Left kidney (tissue), 8 donors: Measurements from ENCODE around the gene EYS. TPM values are rescaled to one million over a fixed set of nuclear protein-coding genes. Genes with fewer than 3 reads are reported as not detected.

Source experiments
- DNase-seq: peaks from one replicate; pipeline ENCODE4 v3.0.0-alpha.2; 2013
- long read RNA-seq, 8 donors: transcript quantifications; one replicate each; lab custom pipeline, GENCODE V29; 2026
- polyA plus RNA-seq: library from polyadenylated mRNA; unstranded; fragments of 120-200 nt; gene quantifications from one replicate; pipeline ENCODE4 v1.2.1, GENCODE V29; 2013; ENCODE audit not compliant: insufficient read length

The EYS gene
- polyA plus RNA-seq = 0.96 TPM
- long read RNA-seq, donor 1 = 0 reads
- long read RNA-seq, donor 2, partial matches to known transcripts = 9 of 9 reads
- long read RNA-seq, donor 2, other reads (novel, unspliced or antisense) = 0 of 9 reads
- long read RNA-seq, donor 3 = 0 reads
- long read RNA-seq, donor 4 = 0 reads
- long read RNA-seq, donor 5 = 0 reads
- long read RNA-seq, donor 6 = 0 reads
- long read RNA-seq, donor 7 = 0 reads
- long read RNA-seq, donor 8 = 0 reads

- no peak for DNase-seq
These were observed at the start of gene EYS for GRCh38 chr6:65707126-65707826. TSS of gene EYS (minus strand) at chr6:65707226. CDS start at chr6:65495410, 211,816 bp downstream.

GRCh38 chr6:65746302-65746701 is 39.3 kb upstream of the EYS start:
- DNase-seq = no peak

DNA sequence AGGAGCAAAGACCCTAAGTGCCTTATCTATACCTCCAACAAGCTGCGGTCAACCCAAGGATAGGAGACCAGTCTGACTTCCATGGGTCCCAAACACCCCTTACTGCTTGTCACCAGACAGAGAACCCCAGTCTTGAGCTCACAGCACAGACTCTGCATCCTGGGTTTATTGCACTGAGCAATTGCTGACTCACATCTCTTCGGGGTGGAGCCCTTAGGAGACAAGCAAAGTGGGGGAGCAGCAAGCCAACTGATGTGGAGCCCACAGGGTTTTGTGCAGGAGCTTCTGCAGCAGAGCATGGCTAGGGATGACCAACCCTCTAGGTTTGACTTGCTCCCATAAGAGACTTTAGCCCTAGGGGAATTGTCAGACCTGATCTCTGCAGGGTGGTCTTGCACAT is 38.6 kb upstream of the EYS start:
- no peak for DNase-seq

GRCh38 chr6:65728879-65729479 is 22.0 kb upstream of the EYS start:
- no peak for DNase-seq

- no peak for DNase-seq
These were observed 12.1 kb upstream of the EYS start for GRCh38 chr6:65719101-65719500.

DNA sequence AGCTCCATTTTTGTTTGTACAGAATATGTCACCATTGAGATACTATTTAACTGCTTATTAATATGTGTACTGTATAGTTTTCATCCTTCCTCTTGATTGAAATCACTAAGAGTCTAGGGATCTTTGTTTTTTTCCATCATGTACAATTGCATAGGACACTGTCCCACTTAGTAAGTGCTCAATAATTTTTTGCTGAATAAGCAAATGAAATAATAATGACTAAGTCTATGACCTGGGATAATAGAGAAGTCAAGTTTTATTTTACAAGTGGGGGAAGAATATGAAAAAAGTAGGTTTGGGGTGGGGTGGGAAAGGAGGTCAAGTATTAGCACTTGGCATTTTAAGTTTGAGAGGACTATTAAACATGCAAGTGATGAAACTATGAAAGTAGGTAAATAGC is 4.5 kb upstream of the EYS start:
- no peak for DNase-seq

DNA sequence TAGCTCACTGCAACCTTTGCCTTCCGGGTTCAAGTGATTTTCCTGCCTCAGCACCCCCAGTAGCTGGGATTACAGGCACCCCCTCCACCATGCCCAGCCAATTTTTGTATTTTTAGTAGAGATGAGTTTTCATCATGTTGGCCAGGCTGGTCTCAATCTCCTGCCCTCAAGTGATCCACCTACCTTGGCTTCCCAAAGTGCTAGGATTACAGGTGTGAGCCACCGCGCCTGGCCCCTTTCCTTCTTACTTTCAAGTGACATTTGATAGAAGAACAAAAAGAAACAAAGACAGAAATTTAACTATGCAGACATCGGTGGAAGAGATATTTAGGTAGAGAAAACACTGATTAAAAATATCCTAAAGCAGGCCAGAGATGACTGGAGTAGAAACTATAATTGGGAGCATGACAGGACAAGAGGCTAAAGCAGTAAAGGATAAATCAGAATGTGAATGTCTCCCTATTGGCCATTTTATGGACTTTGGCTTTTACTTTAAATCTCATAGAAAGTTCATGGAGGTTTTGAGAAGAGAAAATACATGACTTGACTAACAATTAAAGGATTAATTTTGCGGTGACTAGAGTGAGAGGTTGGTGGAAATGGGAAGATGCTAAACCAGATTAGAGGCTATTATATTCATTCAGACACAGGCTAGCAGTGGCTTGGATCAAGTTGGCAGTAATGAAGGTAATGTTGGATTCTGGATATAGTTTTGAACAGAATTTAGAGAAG is 2.2 kb upstream of the EYS start:
- no peak for DNase-seq

- no peak for DNase-seq
These were observed 1.1 kb upstream of the EYS start for GRCh38 chr6:65708162-65708561.

GRCh38 chr6:65706436-65706835 is 590 bp downstream of the EYS start:
- no peak for DNase-seq

DNA sequence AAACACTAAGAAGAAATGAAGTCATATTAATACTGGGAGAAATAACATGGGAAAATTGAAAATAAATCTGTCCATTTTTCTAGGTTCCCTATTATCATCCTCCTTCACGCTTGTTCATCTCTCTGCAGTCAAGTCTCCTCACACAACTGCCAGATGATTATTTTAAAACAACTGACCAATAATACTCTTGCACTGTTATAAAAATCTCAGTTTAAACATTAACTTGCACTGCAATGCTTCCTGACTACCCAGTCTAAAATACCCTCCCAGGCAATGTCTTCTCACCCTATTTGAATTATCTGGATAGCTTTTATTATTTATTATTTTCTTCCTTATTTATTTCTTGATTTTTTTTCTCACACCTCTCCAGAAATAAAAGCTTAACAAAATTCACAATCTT is 5.7 kb downstream of the EYS start:
- DNase-seq = no peak

DNA sequence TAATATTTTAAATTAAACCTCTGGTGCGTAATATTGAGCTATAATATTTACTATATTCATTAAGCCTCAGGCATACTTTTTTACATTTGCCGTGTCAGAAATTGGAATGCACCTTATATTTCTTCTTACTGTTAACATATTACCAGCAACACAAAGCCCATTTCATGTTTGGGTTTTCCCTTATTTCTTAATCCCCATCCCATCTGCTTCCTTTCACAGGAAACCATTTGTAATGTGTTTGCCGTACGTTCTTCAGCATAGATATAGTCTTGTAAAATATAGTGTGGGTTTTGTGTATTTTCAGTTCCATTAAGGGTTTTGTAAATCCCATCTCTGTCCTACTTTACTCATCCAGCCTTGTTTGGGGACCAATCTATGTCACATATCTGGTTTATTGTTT is 6.5 kb downstream of the EYS start:
- no peak for DNase-seq

DNA sequence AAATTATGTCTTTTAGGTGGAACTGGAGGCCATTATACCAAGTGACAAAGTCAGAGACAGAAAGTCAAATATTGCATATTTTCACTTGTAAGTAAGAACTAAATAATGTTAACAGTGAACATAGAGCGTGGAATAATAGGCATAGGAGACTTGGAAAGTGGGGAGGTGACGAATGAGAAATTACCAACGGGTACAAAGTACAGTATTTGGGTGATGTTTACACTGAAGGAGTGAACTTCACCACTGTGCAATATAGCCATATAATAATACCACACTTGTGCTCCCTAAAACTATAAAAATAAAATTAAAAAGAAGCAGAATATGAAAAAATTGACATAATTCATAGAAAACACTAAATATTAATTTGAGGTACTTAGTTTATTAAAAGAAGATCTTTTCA is 14.9 kb downstream of the EYS start:
- no peak for DNase-seq

DNA sequence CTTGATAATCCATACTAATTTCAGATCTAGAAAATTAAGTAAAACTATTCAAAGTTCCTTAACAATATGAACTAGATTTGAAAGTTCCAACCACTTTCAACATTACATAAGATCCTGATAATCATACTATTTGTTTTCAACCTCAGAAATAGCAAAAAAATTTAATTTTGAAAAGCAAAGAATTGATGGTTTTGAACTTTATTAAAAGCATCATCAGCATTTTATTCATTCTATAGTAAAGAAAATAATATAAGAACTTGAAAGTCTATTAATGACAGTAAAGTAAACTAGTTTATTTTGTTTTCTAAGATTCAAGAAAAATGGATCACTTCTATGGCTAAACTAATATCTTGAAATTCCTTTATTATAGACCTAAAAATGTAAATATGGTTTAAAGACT is 26.8 kb downstream of the EYS start:
- DNase-seq = no peak

- no peak for DNase-seq
These were observed 35.1 kb downstream of the EYS start for GRCh38 chr6:65671922-65672321.

DNA sequence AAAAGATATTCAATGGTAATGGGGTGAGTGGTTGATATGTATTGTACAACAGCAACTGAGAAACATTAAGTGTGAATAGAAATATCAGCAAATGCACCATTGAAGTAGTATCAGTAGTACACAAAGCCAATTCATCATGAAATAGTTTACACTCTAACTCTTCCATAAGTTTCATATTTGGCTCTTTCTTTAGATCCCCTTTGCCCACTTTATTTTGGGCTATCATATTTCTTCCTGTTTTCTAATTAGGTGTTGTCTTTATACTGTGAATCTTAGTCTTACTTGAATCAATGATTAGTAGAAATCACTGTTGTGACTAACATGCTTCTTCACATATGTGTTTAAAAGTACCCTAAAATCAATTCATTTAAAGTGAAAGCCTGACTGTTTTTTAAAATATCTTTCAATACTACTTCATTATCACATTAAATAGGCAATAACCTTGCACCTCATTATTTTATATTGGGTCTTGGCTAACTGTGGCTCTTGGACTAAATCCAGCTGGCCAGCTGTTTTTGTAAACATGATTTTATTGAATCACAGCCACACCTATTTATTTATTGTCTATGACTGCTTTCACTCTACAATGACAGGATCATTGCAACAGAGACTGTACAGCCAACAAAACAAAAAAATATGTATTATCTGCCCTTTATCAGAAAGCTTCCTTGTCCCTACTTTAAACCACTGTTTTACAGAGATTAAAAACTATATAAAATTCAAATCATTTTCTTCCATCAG is 38.9 kb downstream of the EYS start:
- DNase-seq = no peak

DNA sequence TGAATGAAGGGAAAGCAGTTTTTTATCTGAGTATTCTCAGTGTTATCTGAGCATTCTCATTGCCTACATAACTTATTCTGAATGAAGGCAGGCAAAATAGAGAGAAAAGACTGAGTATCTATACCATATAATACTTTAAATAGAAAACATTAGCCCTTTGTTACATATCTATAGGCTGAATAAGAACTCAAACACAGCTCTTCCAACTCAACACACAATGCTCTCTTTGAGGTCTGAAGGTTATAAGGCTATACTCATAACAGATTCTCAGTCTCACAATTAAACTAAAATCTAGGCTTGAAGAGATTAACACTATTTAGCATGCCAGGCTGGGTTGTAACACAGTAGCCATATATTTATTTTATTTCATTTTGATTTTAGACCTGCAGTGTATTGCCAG is 56.9 kb downstream of the EYS start:
- no peak for DNase-seq

GRCh38 chr6:65649392-65649791 is 57.6 kb downstream of the EYS start:
- no peak for DNase-seq

DNA sequence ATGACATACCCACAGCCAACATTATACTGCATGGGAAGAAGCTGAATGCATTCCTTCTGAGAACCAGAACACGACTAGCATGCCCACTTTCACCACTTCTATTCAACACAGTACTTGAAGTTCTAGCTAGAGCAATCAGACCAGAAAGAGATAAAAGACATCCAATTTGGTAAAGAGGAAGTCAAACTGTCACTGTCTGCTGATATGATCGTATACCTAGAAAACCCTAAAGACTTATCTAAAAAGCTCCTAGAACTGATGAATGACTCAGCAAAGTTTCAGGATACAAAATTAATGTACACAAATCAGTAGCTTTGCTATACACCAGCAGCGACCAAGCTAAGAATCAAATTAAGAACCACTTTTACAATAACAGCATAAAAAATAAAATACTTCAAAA is 60.5 kb downstream of the EYS start:
- DNase-seq = no peak

GRCh38 chr6:65642776-65643175 is 64.2 kb downstream of the EYS start:
- no peak for DNase-seq

GRCh38 chr6:65638047-65638831 is 68.8 kb downstream of the EYS start:
- peak; percentile 0 for DNase-seq

DNA sequence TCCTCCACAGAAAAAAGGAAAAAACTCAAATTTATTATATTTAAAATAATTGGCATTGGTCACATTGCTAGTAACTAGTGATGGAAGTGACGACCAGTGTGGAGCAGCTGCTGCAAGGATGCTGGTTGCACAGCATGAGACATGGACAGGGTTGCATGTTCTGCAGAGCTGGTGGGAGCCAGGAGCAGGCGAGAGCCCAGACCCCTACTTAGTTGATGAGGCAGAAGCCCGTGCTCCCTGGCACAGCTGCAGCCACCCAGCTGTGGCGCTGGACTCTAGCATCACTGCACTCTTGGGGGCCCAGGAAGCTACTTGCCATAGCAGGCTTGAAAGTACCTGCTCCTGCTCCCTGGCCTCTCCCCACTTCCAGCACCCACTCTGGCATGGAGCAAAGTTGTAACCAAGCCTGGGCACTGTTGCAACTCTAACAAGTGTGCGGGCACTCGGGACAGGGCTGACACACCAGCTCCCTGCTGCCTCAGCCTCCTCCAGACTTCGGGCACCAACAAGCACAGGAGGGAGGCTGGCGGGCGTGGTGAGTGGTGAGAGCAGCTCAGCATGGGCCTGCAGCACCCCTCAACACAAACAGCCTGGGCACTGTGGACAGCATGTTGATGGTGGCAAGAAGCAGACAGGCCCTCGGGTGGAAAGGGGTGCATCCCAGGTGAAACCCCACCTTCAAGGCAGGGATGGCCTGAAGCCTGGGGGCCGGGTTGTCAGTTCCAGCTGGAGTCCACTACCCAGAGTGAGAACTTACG is 69.6 kb downstream of the EYS start:
- no peak for DNase-seq
